HepG2 (cell line): ENCODE measurements around the gene KCNA3.

ENCODE experiments used
- ERF ChIP-seq: IDR thresholded peaks from 2 replicates; pipeline ENCODE4 v1.6.1; 2018; ENCODE audit warnings: missing biosample characterization, missing genetic modification reagents
- HMGXB4 ChIP-seq, 2 experiments: sonication (generic) in 1 of 2; formaldehyde crosslinking in 1 of 2; IDR thresholded peaks; 2 replicates each; pipeline versions ENCODE4 v1.4.0 to v1.6.1; 2018 to 2020; ENCODE audit warnings: missing genetic modification reagents in 2 of 2, borderline replicate concordance in 1 of 2, low read depth in 1 of 2, mild to moderate bottlenecking in 1 of 2, missing biosample characterization in 1 of 2
- LCORL ChIP-seq, 2 experiments: fragments of 450-650 bp in 1 of 2; sonication (generic) in 1 of 2; formaldehyde crosslinking in 1 of 2; IDR thresholded peaks; 2 replicates each; pipeline versions ENCODE4 v1.5.0 to v1.6.1; 2017 to 2020; ENCODE audit warnings: antibody characterized with exemption in 1 of 2, missing genetic modification reagents in 1 of 2
- MAX ChIP-seq: IDR thresholded peaks from 2 replicates; pipeline ENCODE4 v1.6.1; 2012; ENCODE audit warnings: inconsistent platforms
- MEF2D ChIP-seq: sonication (generic); formaldehyde crosslinking; IDR thresholded peaks from 2 replicates; pipeline ENCODE4 v1.5.1; 2020; ENCODE audit warnings: mild to moderate bottlenecking, missing genetic modification reagents
- MYC ChIP-seq: sonication (generic); formaldehyde crosslinking; IDR thresholded peaks from 2 replicates; pipeline ENCODE4 v1.9.0; 2021; ENCODE audit warnings: missing genetic modification reagents, borderline replicate concordance
- NFATC3 ChIP-seq: sonication (generic); formaldehyde crosslinking; IDR thresholded peaks from 2 replicates; pipeline ENCODE4 v1.5.1; 2020; ENCODE audit warnings: mild to moderate bottlenecking, missing genetic modification reagents
- NFE2L1 ChIP-seq: sonication (generic); formaldehyde crosslinking; IDR thresholded peaks from 2 replicates; pipeline ENCODE4 v1.4.0; 2020; ENCODE audit warnings: missing genetic modification reagents, mild to moderate bottlenecking, borderline replicate concordance
- TAF1 ChIP-seq: sonication (generic); formaldehyde crosslinking; IDR thresholded peaks from 2 replicates; pipeline ENCODE4 v1.4.0; 2020; ENCODE audit warnings: missing genetic modification reagents
- THRA ChIP-seq: sonication (generic); formaldehyde crosslinking; IDR thresholded peaks from 2 replicates; pipeline ENCODE4 v1.4.0; 2020; ENCODE audit warnings: missing genetic modification reagents, borderline replicate concordance
- THYN1 ChIP-seq: sonication (generic); formaldehyde crosslinking; IDR thresholded peaks from 2 replicates; pipeline ENCODE4 v1.8.1; 2023; ENCODE audit warnings: low read depth, mild to moderate bottlenecking, moderate library complexity, missing genetic modification reagents, borderline replicate concordance
- ZBTB26 ChIP-seq: IDR thresholded peaks from 2 replicates; pipeline ENCODE4 v1.6.1; 2016; ENCODE audit warnings: missing compliant biosample characterization, missing genetic modification reagents, borderline replicate concordance
- ZNF274 ChIP-seq: sonication (generic); formaldehyde crosslinking; IDR thresholded peaks from 2 replicates; pipeline ENCODE4 v1.5.1; 2020; ENCODE audit warnings: mild to moderate bottlenecking, missing genetic modification reagents

- no peak for TF ChIP-seq ERF (CRISPR knock-in tag)
- no peak for TF ChIP-seq LCORL (IDR thresholded peaks at IDR 0.05)
- TF ChIP-seq LCORL (CRISPR knock-in tag; IDR thresholded peaks at IDR 0.05) = no peak
- no peak for TF ChIP-seq HMGXB4 (CRISPR knock-in tag; IDR thresholded peaks at IDR 0.05; ENCODE audit: borderline replicate concordance in 1 of 2, low read depth in 1 of 2)
- TF ChIP-seq MEF2D (CRISPR knock-in tag) = no peak
- no peak for TF ChIP-seq MYC
- TF ChIP-seq THYN1 (CRISPR knock-in tag) = no peak
- TF ChIP-seq ZBTB26 = no peak
- no peak for TF ChIP-seq ZNF274
- TF ChIP-seq MAX = no peak
- TF ChIP-seq NFATC3 (CRISPR knock-in tag) = no peak
- no peak for TF ChIP-seq THRA (CRISPR knock-in tag)
- no peak for TF ChIP-seq TAF1 (CRISPR knock-in tag)
- TF ChIP-seq NFE2L1 (CRISPR knock-in tag) = no peak
Measured at GRCh38 chr1:110671361-110671760, 3.4 kb downstream of the KCNA3 start.
